Memory B cell (primary cell): ENCODE measurements around the gene TMEM161B.
"Not testable (repeated sequence)": the region's sequence is repeated elsewhere in the genome, so short reads cannot be mapped to it uniquely, and the experiment has no call there.

Experiments used
- ATAC-seq: fragments of 150-1000 bp; cut with Tn5 transposase; 2 replicates; pipeline ENCODE4 v1.10.0; 2021; ENCODE audit warnings: low read depth, mild to moderate bottlenecking, moderate library complexity
- DNase-seq, 2 donors: peaks; one replicate each; pipeline ENCODE4 v3.0.0; 2022; ENCODE audit warnings: low spot score in 2 of 2
- H3K27ac Mint-ChIP-seq: one replicate; pipeline ENCODE4 v1.8.0; 2022; ENCODE audit warnings: mild to moderate bottlenecking, moderate library complexity, mixed read lengths
- H3K27me3 Mint-ChIP-seq: one replicate; pipeline ENCODE4 v1.8.0; 2022; ENCODE audit warnings: mixed read lengths
- H3K36me3 Mint-ChIP-seq: one replicate; pipeline ENCODE4 v1.8.0; 2022; ENCODE audit warnings: mild to moderate bottlenecking, mixed read lengths
- H3K4me1 Mint-ChIP-seq: one replicate; pipeline ENCODE4 v1.8.0; 2022; ENCODE audit warnings: mixed read lengths
- H3K4me3 Mint-ChIP-seq: one replicate; pipeline ENCODE4 v1.8.0; 2022; ENCODE audit warnings: mild to moderate bottlenecking, moderate library complexity, mixed read lengths
- H3K9me3 Mint-ChIP-seq: one replicate; pipeline ENCODE4 v1.8.0; 2022; ENCODE audit warnings: mixed read lengths

The TMEM161B gene

GRCh38 chr5:88263349-88263748 is 5.3 kb downstream of the TMEM161B start:
- Mint-ChIP-seq H3K9me3 (no peaks in the 10 kb centered on the region), H3K36me3 (peaks cover 18% of the 10 kb centered on the region), H3K4me3 (no peak overlapping the region), H3K27me3 (no peaks in the 10 kb centered on the region), H3K27ac (no peak overlapping the region), H3K4me1 (peaks cover 18% of the 10 kb centered on the region)
- ATAC-seq (no peak), DNase-seq (no peak)

- peak overlapping the region; percentile 55 for H3K27ac Mint-ChIP-seq
- H3K4me1 Mint-ChIP-seq = peaks cover 13% of the 10 kb centered on the region
- H3K27me3 Mint-ChIP-seq = no peaks in the 10 kb centered on the region
- ATAC-seq (no peak), DNase-seq (no peak)
- H3K9me3 Mint-ChIP-seq = no peaks in the 10 kb centered on the region
- H3K4me3 Mint-ChIP-seq = no peak overlapping the region
- peaks cover 18% of the 10 kb centered on the region for H3K36me3 Mint-ChIP-seq
These were observed 6.5 kb downstream of the TMEM161B start for GRCh38 chr5:88262116-88262515.

- ATAC-seq (no peak), DNase-seq (no peak)
- Mint-ChIP-seq H3K27me3 (no peaks in the 10 kb centered on the region), H3K9me3 (no peaks in the 10 kb centered on the region), H3K36me3 (peaks cover 14% of the 10 kb centered on the region), H3K4me3 (no peak overlapping the region), H3K4me1 (peaks cover 23% of the 10 kb centered on the region), H3K27ac (no peak overlapping the region)
These were observed 10.0 kb downstream of the TMEM161B start for GRCh38 chr5:88258636-88259035.

GRCh38 chr5:88256872-88257271 is 11.8 kb downstream of the TMEM161B start:
- DNase-seq (no peak), ATAC-seq (no peak)
- H3K4me1 Mint-ChIP-seq = peaks cover 32% of the 10 kb centered on the region
- no peak overlapping the region for H3K4me3 Mint-ChIP-seq
- H3K27ac Mint-ChIP-seq = no peak overlapping the region
- no peaks in the 10 kb centered on the region for H3K27me3 Mint-ChIP-seq
- H3K36me3 Mint-ChIP-seq = peaks cover 18% of the 10 kb centered on the region
- H3K9me3 Mint-ChIP-seq = no peaks in the 10 kb centered on the region

GRCh38 chr5:88256037-88256436 is 12.6 kb downstream of the TMEM161B start:
- no peak for ATAC-seq
- Mint-ChIP-seq H3K9me3 (no peaks in the 10 kb centered on the region), H3K36me3 (peaks cover 14% of the 10 kb centered on the region), H3K4me3 (no peak overlapping the region), H3K27me3 (no peaks in the 10 kb centered on the region), H3K27ac (no peak overlapping the region), H3K4me1 (peaks cover 28% of the 10 kb centered on the region)
- no peak for DNase-seq

- no peaks in the 10 kb centered on the region for H3K9me3 Mint-ChIP-seq
- no peaks in the 10 kb centered on the region for H3K27me3 Mint-ChIP-seq
- peaks cover 31% of the 10 kb centered on the region for H3K4me1 Mint-ChIP-seq
- DNase-seq = no peak
- H3K4me3 Mint-ChIP-seq = no peak overlapping the region
- ATAC-seq = no peak
- peaks cover 14% of the 10 kb centered on the region for H3K36me3 Mint-ChIP-seq
- H3K27ac Mint-ChIP-seq = no peak overlapping the region
These were observed 14.3 kb downstream of the TMEM161B start for GRCh38 chr5:88254320-88254719.

- peaks cover 35% of the 10 kb centered on the region for H3K4me1 Mint-ChIP-seq
- no peaks in the 10 kb centered on the region for H3K27me3 Mint-ChIP-seq
- no peak overlapping the region for H3K4me3 Mint-ChIP-seq
- no peak overlapping the region for H3K27ac Mint-ChIP-seq
- H3K9me3 Mint-ChIP-seq = no peaks in the 10 kb centered on the region
- H3K36me3 Mint-ChIP-seq = peaks cover 11% of the 10 kb centered on the region
- DNase-seq (no peak), ATAC-seq (peak; percentile 58)
These were observed 17.5 kb downstream of the TMEM161B start for GRCh38 chr5:88251048-88251711.

- Mint-ChIP-seq H3K27me3 (no peaks in the 10 kb centered on the region), H3K36me3 (peaks cover 11% of the 10 kb centered on the region), H3K27ac (no peak overlapping the region), H3K4me3 (no peak overlapping the region), H3K4me1 (peaks cover 35% of the 10 kb centered on the region), H3K9me3 (no peaks in the 10 kb centered on the region)
- no peak for DNase-seq
- ATAC-seq = no peak
These were observed 18.6 kb downstream of the TMEM161B start for GRCh38 chr5:88250010-88250409.

- Mint-ChIP-seq H3K27ac (no peak overlapping the region), H3K4me1 (peaks cover 34% of the 10 kb centered on the region), H3K36me3 (peaks cover 10% of the 10 kb centered on the region), H3K27me3 (no peaks in the 10 kb centered on the region), H3K9me3 (no peaks in the 10 kb centered on the region), H3K4me3 (no peak overlapping the region)
- ATAC-seq (no peak), DNase-seq (no peak)
These were observed 19.7 kb downstream of the TMEM161B start for GRCh38 chr5:88248743-88249540.

- Mint-ChIP-seq H3K27ac (no peak overlapping the region), H3K4me1 (peaks cover 32% of the 10 kb centered on the region), H3K4me3 (no peak overlapping the region), H3K9me3 (no peaks in the 10 kb centered on the region), H3K27me3 (no peaks in the 10 kb centered on the region), H3K36me3 (peaks cover 6% of the 10 kb centered on the region)
- no peak for DNase-seq
- no peak for ATAC-seq
These were observed 20.6 kb downstream of the TMEM161B start for GRCh38 chr5:88248094-88248493.

GRCh38 chr5:88245893-88246244 is 22.8 kb downstream of the TMEM161B start:
- no peak overlapping the region for H3K4me3 Mint-ChIP-seq
- H3K4me1 Mint-ChIP-seq = peaks cover 29% of the 10 kb centered on the region
- no peak for ATAC-seq
- H3K36me3 Mint-ChIP-seq = peaks cover 6% of the 10 kb centered on the region
- H3K9me3 Mint-ChIP-seq = no peaks in the 10 kb centered on the region
- no peak for DNase-seq
- H3K27me3 Mint-ChIP-seq = no peaks in the 10 kb centered on the region
- no peak overlapping the region for H3K27ac Mint-ChIP-seq

GRCh38 chr5:88245241-88245892 is 23.3 kb downstream of the TMEM161B start:
- H3K36me3 Mint-ChIP-seq = peaks cover 6% of the 10 kb centered on the region
- no peak overlapping the region for H3K4me3 Mint-ChIP-seq
- no peak for DNase-seq
- H3K9me3 Mint-ChIP-seq = no peaks in the 10 kb centered on the region
- no peaks in the 10 kb centered on the region for H3K27me3 Mint-ChIP-seq
- peaks cover 27% of the 10 kb centered on the region for H3K4me1 Mint-ChIP-seq
- no peak for ATAC-seq
- no peak overlapping the region for H3K27ac Mint-ChIP-seq

GRCh38 chr5:88244686-88245085 is 24.0 kb downstream of the TMEM161B start:
- no peak overlapping the region for H3K27ac Mint-ChIP-seq
- no peaks in the 10 kb centered on the region for H3K27me3 Mint-ChIP-seq
- no peak for ATAC-seq

GRCh38 chr5:88243493-88243892 is 25.2 kb downstream of the TMEM161B start:
- peaks cover 28% of the 10 kb centered on the region for H3K4me1 Mint-ChIP-seq
- DNase-seq, ATAC-seq, H3K27ac Mint-ChIP-seq, H3K36me3 Mint-ChIP-seq, H3K4me3 Mint-ChIP-seq, H3K27me3 Mint-ChIP-seq, H3K9me3 Mint-ChIP-seq: not testable (repeated sequence)

More at GRCh38 chr5:88244686-88245085, 24.0 kb downstream of the TMEM161B start:
- H3K9me3 Mint-ChIP-seq = no peaks in the 10 kb centered on the region
- no peak overlapping the region for H3K4me3 Mint-ChIP-seq
- H3K36me3 Mint-ChIP-seq = peaks cover 5% of the 10 kb centered on the region
- peaks cover 25% of the 10 kb centered on the region for H3K4me1 Mint-ChIP-seq
- DNase-seq = no peak
